Psoas muscle (tissue), 8 donors: ENCODE results near the gene DDAH2. TPM values are rescaled to one million over a fixed set of nuclear protein-coding genes. Genes with fewer than 3 reads are reported as not detected.

Experiments
- ATAC-seq, 4 donors: fragments of 200-7000 bp; cut with Tn5 transposase; one replicate each; pipeline ENCODE4 v1.9.1; 2020; ENCODE audit warnings: moderate library complexity in 3 of 4, mild to moderate bottlenecking in 2 of 4
- DNase-seq, 2 donors: peaks; one replicate each; pipeline ENCODE4 v3.0.0-alpha.2; 2020
- H3K27ac ChIP-seq: fragments of 200-600 bp; one replicate; pipeline ENCODE4 v1.8.0; 2022
- H3K27me3 ChIP-seq, 3 donors: fragments of 200-600 bp in 1 of 3; one replicate each; pipeline versions ENCODE4 v1.6.1 to v1.8.0; 2013 to 2022; ENCODE audit warnings: low read length in 2 of 3, mild to moderate bottlenecking in 2 of 3, moderate library complexity in 1 of 3; ENCODE audit not compliant: insufficient read depth in 3 of 3
- H3K36me3 ChIP-seq, 2 donors: fragments of 200-600 bp in 1 of 2; one replicate each; pipeline versions ENCODE4 v1.6.1 to v1.8.0; 2013 to 2022; ENCODE audit warnings: low read depth in 1 of 2, mild to moderate bottlenecking in 1 of 2, moderate library complexity in 1 of 2; ENCODE audit not compliant: insufficient read depth in 1 of 2
- H3K4me1 ChIP-seq: fragments of 200-600 bp; one replicate; pipeline ENCODE4 v1.8.0; 2022
- H3K4me3 ChIP-seq: fragments of 200-600 bp; one replicate; pipeline ENCODE4 v1.8.0; 2022; ENCODE audit warnings: mild to moderate bottlenecking
- H3K9me3 ChIP-seq: fragments of 200-600 bp; one replicate; pipeline ENCODE4 v1.8.0; 2022
- WGBS, 3 donors: extraction: QIAGEN DNeasy Blood & Tissue Kit; methylation state at CpG; one replicate each; pipeline versions ENCODE4 v1.1.6 to v1.1.7; 2013; 5-methylcytosine and 5-hydroxymethylcytosine counted together
- intact Hi-C, 2 donors: fragments of 100-400 bp; cut with DNase I; formaldehyde crosslinking; loops; one replicate each; pipeline versions ENCODE4 v1.11.0 to v1.14.2; 2022
- polyA plus RNA-seq, 3 donors: library from polyadenylated mRNA; stranded (reverse); fragments of 200-250 nt; gene quantifications; one replicate each; pipeline ENCODE4 v1.2.3, GENCODE V29; 2013
- total RNA-seq, 4 donors: library from RNA; stranded (reverse); fragmentation: NEBNext Ultra II Directional in 2 of 4; extraction: Animal tissue kit (Norgen Biotek cat#: 25700) in 2 of 4; gene quantifications; one replicate each; pipeline versions ENCODE4 v1.2.1 to v1.2.4, GENCODE V29; 2021 to 2023
- TF ChIP-seq, protein P1 (sequence below): fragments of 200-600 bp; IDR thresholded peaks from one replicate; pipeline ENCODE4 v1.8.0; 2022; ENCODE audit warnings: antibody characterized with exemption
- donor health status: healthy with polysubstance abuse.
- donor health status: DM: no; HTN: no; CAD: no; lungs with moderate emphysema.
- donor health status: Bipolar disorder and iron deficiency.
- donor health status: healthy.
- donor health status: DM: yes; HTN: yes; CAD: no.
- donor health status: DM: no; HTN: no; CAD: no.
- donor health status: DM: no; HTN: no; CAD: no.
- donor health status: DM: yes; HTN: yes; CAD: no.

DDAH2 gene
- total and polyA plus RNA-seq, 7 donors, result 6.3 to 16.2 (median 11.1) TPM

DNA sequence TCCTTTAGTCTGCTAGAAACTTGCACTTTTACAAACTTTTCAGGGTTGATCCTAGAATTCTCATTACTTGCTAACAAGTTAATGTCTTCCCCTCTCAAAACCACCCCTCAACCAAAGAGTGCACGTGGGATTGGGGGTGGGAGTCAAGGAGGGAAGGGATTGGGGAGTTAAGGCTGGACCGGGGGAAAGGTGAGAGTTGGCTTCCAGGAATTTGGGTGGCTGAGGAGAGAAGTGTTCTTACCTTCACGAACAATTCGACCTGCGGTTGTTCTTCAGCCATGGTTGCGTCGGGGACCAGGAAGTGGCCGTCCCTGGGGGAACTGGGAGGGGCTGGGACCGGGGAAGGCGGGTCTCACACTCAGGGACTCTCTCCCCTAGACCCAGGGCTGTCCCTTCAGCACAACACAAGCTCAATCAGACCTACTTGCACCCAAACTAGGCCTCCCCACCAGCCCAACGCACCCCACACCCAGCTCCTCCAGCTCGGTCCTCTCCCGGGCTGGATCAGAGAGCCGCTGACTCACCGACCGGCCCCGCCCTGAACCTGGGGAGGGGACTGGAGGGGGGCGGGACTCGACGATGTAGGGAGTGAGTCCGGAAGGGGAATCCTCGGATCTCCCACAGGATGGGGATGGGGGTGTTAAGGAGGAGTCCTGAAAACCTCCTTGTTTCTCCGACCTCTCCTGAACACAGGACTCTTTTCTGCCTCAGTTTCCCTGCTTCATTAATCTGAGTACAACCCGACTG, 7.1 kb upstream of the DDAH2 start, which contains the start of gene CLIC1:
CLIC1 (minus strand) TSS at position 510 of the 747 bp plus-strand sequence; CDS start at position 280, 230 bp downstream.
- H3K27ac ChIP-seq, result peak within 1 kb of the TSS; percentile 74
- H3K27me3 ChIP-seq, result peaks cover 0 to 11% (median 0%) of the 10 kb centered on the region in 3 donors
- H3K9me3 ChIP-seq, result no peaks in the 10 kb centered on the region
- peak within 1 kb of the TSS; percentile 71 for H3K4me3 ChIP-seq
- TF ChIP-seq, protein P1, sequence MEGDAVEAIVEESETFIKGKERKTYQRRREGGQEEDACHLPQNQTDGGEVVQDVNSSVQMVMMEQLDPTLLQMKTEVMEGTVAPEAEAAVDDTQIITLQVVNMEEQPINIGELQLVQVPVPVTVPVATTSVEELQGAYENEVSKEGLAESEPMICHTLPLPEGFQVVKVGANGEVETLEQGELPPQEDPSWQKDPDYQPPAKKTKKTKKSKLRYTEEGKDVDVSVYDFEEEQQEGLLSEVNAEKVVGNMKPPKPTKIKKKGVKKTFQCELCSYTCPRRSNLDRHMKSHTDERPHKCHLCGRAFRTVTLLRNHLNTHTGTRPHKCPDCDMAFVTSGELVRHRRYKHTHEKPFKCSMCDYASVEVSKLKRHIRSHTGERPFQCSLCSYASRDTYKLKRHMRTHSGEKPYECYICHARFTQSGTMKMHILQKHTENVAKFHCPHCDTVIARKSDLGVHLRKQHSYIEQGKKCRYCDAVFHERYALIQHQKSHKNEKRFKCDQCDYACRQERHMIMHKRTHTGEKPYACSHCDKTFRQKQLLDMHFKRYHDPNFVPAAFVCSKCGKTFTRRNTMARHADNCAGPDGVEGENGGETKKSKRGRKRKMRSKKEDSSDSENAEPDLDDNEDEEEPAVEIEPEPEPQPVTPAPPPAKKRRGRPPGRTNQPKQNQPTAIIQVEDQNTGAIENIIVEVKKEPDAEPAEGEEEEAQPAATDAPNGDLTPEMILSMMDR, result no peak
- intact Hi-C loops, result loop anchor here in 1 of 2 donors (5.0 kb wide), 1 partner anchor 69 kb away; the partner anchor contains the start of genes CSNK2B and LY6G5B
- DNase-seq, result peak; percentile 87 to 90
- WGBS, 3 donors, result 5 to 9% (median 8%) methylated on average over 20 to 24 of the region's 24 CpGs
- peaks cover 0 to 28% of the 10 kb centered on the region in 2 donors for H3K36me3 ChIP-seq
- peaks cover 27% of the 10 kb centered on the region for H3K4me1 ChIP-seq
- ATAC-seq, result peak; percentile 17 to 35 (median 24)

DNA sequence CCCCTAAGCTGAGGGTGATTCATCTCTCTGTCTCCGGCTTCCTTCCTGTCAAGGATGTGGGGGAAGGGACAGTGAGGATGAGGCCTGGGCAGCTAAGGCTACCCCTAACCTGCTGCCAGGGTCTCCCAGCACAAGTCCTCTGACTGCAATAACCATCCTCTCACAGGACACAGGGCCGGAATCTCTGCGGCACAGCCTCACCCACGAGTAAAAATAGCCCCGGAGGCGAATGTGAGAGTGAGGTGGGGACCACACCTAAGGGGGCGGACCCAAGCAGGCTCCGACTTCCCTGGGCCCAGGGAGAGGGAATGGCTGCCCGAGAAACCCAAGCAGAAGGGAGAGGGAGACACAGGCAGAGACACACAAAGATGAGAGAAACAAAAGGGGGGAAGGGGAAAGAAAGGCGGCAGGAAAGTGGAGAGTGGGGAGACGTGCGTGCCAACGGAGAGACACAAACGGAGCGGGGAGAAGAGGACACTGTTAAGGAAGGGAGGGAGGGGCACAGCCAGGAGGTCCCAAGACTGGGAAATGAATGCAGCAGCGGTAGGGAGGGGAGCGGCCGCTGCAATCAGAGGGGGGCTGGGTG, 5.8 kb upstream of the DDAH2 start:
- H3K9me3 ChIP-seq, result no peaks in the 10 kb centered on the region
- peaks cover 27% of the 10 kb centered on the region for H3K4me1 ChIP-seq

DNA sequence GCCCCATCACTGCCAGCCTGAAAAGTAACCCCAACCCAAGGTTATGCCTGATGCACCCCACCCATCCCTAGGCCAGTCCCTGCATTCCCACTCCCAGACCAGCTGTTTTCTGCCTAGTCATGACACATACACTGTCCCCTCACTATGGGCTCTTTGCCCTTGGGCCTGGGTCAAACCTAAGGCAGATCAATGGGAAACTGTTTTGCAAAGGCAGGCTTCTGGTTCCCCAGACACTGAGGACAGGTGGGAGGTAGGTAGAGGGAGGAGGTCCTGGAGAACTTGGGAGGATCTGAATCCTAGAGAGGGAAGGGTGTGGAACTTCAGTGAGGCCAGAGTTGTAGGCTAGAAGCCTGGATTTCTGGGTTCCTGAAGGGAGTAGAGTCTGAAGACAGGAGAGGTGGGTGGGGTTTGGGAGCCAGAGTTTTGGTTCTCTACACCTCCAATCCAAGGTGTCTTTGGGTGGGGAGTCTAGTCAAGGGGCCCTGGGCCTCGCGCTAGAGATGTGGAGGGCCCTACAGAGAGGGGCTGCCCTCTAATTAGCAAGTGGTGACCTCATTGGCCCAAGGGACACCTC, 5.2 kb upstream of the DDAH2 start:
- Histone ChIP-seq H3K4me3 (peak overlapping the region; percentile 71), H3K36me3 (peaks cover 0 to 35% of the 10 kb centered on the region in 2 donors), H3K27me3 (peaks cover 0 to 11% (median 0%) of the 10 kb centered on the region in 3 donors), H3K27ac (peak overlapping the region; percentile 74), H3K9me3 (no peaks in the 10 kb centered on the region), H3K4me1 (peaks cover 24% of the 10 kb centered on the region)
- TF ChIP-seq, protein P1, result no peak
- intact Hi-C loops, result no loop called here
- ATAC-seq (peak in 1 of 4 donors; percentile 20), DNase-seq (no peak)
- WGBS, 3 donors, result 38 to 53% (median 53%) methylated on average over 2 of the region's 2 CpGs

More for the DNA sequence above, 5.8 kb upstream of the DDAH2 start:
- Histone ChIP-seq H3K4me3 (peak overlapping the region; percentile 71), H3K36me3 (peaks cover 0 to 35% of the 10 kb centered on the region in 2 donors), H3K27ac (peak overlapping the region; percentile 74), H3K27me3 (peaks cover 0 to 11% (median 0%) of the 10 kb centered on the region in 3 donors)
- no peak for DNase-seq
- TF ChIP-seq, protein P1, result no peak
- intact Hi-C loops, result loop anchor here in 1 of 2 donors (5.0 kb wide), 1 partner anchor 68 kb away; the partner anchor contains the start of genes CSNK2B and LY6G5B
- WGBS, 3 donors, result 13 to 17% (median 14%) methylated on average over 18 of the region's 18 CpGs
- peak in 1 of 4 donors; percentile 26 for ATAC-seq

- Histone ChIP-seq H3K27me3 (peaks cover 0 to 11% (median 0%) of the 10 kb centered on the region in 3 donors), H3K9me3 (no peaks in the 10 kb centered on the region), H3K4me3 (no peak overlapping the region), H3K4me1 (peaks cover 26% of the 10 kb centered on the region), H3K27ac (peak overlapping the region; percentile 74), H3K36me3 (peaks cover 0 to 35% of the 10 kb centered on the region in 2 donors)
- no peak for DNase-seq
- WGBS, 3 donors, result 82 to 92% (median 87%) methylated on average over 4 of the region's 4 CpGs
- no peak for ATAC-seq
- TF ChIP-seq, protein P1, result no peak
- intact Hi-C loops, result no loop called here
These were observed 4.6 kb upstream of the DDAH2 start for GRCh38 chr6:31733734-31734133.
